K562 (cell line): ENCODE data around the gene PNCK. TPM values are rescaled to one million over a fixed set of nuclear protein-coding genes. Genes with fewer than 3 reads are reported as not detected.

ENCODE experiments used
- ATAC-seq: fragments of 200-7000 bp; cut with Tn5 transposase; 3 replicates; pipeline ENCODE4 v1.9.1; 2020; ENCODE audit warnings: moderate library complexity
- BruUV-seq: library from RNA; stranded (reverse); fragments of 400-500 nt; replicated peaks from 2 replicates; lab custom pipeline; 2021; lab: Mats Ljungman, UMichigan
- CTCF ChIA-PET: fragments of 300-600 bp; formaldehyde crosslinking; extraction: SDS; loops from one replicate; lab custom pipeline; 2021; ENCODE audit warnings: low intra/inter-chr PET ratio; lab: Yijun Ruan, JAX
- POLR2A ChIA-PET: fragments of 300-600, 350-650 bp; sonication (Branson Sonifier 250); formaldehyde crosslinking; extraction: SDS; loops from one replicate; lab custom pipeline; 2021; ENCODE audit warnings: antibody characterized with exemption, inconsistent platforms; lab: Yijun Ruan, JAX
- DNase-seq, 4 experiments: peaks; one replicate each; pipeline versions ENCODE4 v3.0.0 to v3.0.0-alpha.2; 2011 to 2018; ENCODE audit warnings: low spot score in 3 of 4, mixed read lengths in 3 of 4; ENCODE audit errors: extremely low read depth in 1 of 4
- FAIRE-seq: peaks from 2 replicates; lab custom pipeline; 2011; peaks lifted over from hg19 to GRCh38; lab: Jason Lieb, UNC
- H2AFZ ChIP-seq: 2 replicates; pipeline ENCODE4 v1.6.0; 2011; ENCODE audit warnings: low read depth, low read length, control low read depth, inconsistent platforms
- H3K27ac ChIP-seq: fragments of 200-600 bp; 3 replicates; pipeline ENCODE4 v1.8.0; 2011; ENCODE audit warnings: low read depth, mild to moderate bottlenecking, control low read depth, inconsistent platforms, low read length, moderate library complexity, mixed read lengths; ENCODE audit errors: extremely low read depth
- H3K27me3 ChIP-seq, 2 experiments: fragments of 300-600 bp in 1 of 2; 2 replicates in 1 of 2; 3 replicates in 1 of 2; pipeline versions ENCODE4 v1.6.0 to v1.8.0; 2011; ENCODE audit warnings: inconsistent platforms in 2 of 2, low read length in 2 of 2, mild to moderate bottlenecking in 1 of 2, mixed read lengths in 1 of 2, moderate library complexity in 1 of 2; ENCODE audit not compliant: control insufficient read depth in 2 of 2, insufficient read depth in 2 of 2
- H3K36me3 ChIP-seq: fragments of 300-600 bp; 3 replicates; pipeline ENCODE4 v1.8.0; 2011; ENCODE audit warnings: mild to moderate bottlenecking, low read length, inconsistent platforms; ENCODE audit not compliant: control insufficient read depth, insufficient read depth
- H3K4me1 ChIP-seq, 2 experiments: fragments of 200-600 bp in 1 of 2; replicated peaks in 1 of 2; 2 replicates in 1 of 2; 3 replicates in 1 of 2; pipeline versions ENCODE4 v1.5.1 to v1.8.0; 2011; ENCODE audit warnings: inconsistent platforms in 2 of 2, low read length in 2 of 2, mild to moderate bottlenecking in 1 of 2, mixed read lengths in 1 of 2, moderate library complexity in 1 of 2; ENCODE audit not compliant: control insufficient read depth in 2 of 2, insufficient read depth in 2 of 2
- H3K4me2 ChIP-seq: 2 replicates; pipeline ENCODE4 v1.6.1; 2011; ENCODE audit warnings: low read length, control low read depth, inconsistent platforms, mixed read lengths; ENCODE audit not compliant: insufficient read depth
- H3K4me3 ChIP-seq: fragments of 200-600 bp; sonication (generic), shearing (Covaris generic); 2 replicates; pipeline ENCODE4 v1.5.1; 2016; ENCODE audit warnings: control low read depth, inconsistent platforms
- H3K79me2 ChIP-seq: fragments of 200-600 bp; 3 replicates; pipeline ENCODE4 v1.8.0; 2011; ENCODE audit warnings: low read length, inconsistent platforms; ENCODE audit not compliant: control insufficient read depth, insufficient read depth
- H3K9ac ChIP-seq, 2 experiments: 2 replicates each; pipeline versions ENCODE4 v1.6.0 to v1.6.1; 2011; ENCODE audit warnings: low read depth in 2 of 2, low read length in 2 of 2, control low read depth in 1 of 2, inconsistent platforms in 1 of 2, mild to moderate bottlenecking in 1 of 2, mixed read lengths in 1 of 2; ENCODE audit not compliant: insufficient read depth in 1 of 2
- H3K9me1 ChIP-seq: one replicate; pipeline ENCODE4 v1.6.0; 2011; ENCODE audit warnings: inconsistent platforms, mild to moderate bottlenecking, low read length, moderate library complexity; ENCODE audit not compliant: control insufficient read depth, insufficient read depth
- H3K9me3 ChIP-seq: replicated peaks from 2 replicates; pipeline ENCODE4 v1.5.1; 2011; ENCODE audit warnings: low read depth, low read length, inconsistent platforms; ENCODE audit not compliant: control insufficient read depth, insufficient read depth
- H4K20me1 ChIP-seq: replicated peaks from 2 replicates; pipeline ENCODE4 v1.6.1; 2011; ENCODE audit warnings: low read length, inconsistent platforms, mixed read lengths; ENCODE audit not compliant: control insufficient read depth, insufficient read depth
- NFRKB ChIP-seq: fragments of 450-650 bp; IDR thresholded peaks from 2 replicates; pipeline ENCODE4 v1.6.1; 2016; ENCODE audit warnings: low read depth
- SRSF7 ChIP-seq: fragments of 200-400 bp; formaldehyde crosslinking; optimal IDR thresholded peaks from 2 replicates; pipeline ENCODE3; 2017; ENCODE audit warnings: mild to moderate bottlenecking, low read depth, low read length
- ZC3H8 ChIP-seq: fragments of 450-650 bp; IDR thresholded peaks from 2 replicates; pipeline ENCODE4 v1.6.1; 2017
- ZFX ChIP-seq: sonication (generic); formaldehyde crosslinking; IDR thresholded peaks from 2 replicates; pipeline ENCODE4 v1.8.0; 2022; ENCODE audit warnings: mild to moderate bottlenecking, missing genetic modification reagents, moderate library complexity
- WGBS: fragments of 100-300 bp; shearing (Covaris generic); methylation state at CpG from one replicate; pipeline ENCODE4 v1.1.6; 2016; ENCODE audit warnings: low coverage, mixed read lengths; ENCODE audit not compliant: insufficient coverage; ENCODE audit errors: missing lambda C conversion rate; 5-methylcytosine and 5-hydroxymethylcytosine counted together
- in situ Hi-C: fragments of 300-500 bp; cut with MboI; formaldehyde crosslinking; loops from 4 replicates; pipeline ENCODE4 v1.15.0; 2018; ENCODE audit warnings: inconsistent platforms, mixed read lengths
- intact Hi-C: fragments of 100-400 bp; cut with micrococcal nuclease; formaldehyde crosslinking; loops from 2 replicates; pipeline ENCODE4 v1.14.2; 2022
- polyA plus RNA-seq, 8 experiments: library from polyadenylated mRNA; depleted of rRNA in 4 of 8; stranded (reverse) in 5 of 8; unstranded in 3 of 8; fragments of >200 nt; fragmentation: Nextera tagmentation in 2 of 8; fragmentation: Illumina TruSeq in 1 of 8; extraction: Ambion mirVana in 2 of 8; extraction: Trizol in 1 of 8; gene quantifications; 2 replicates each; pipeline versions ENCODE4 v1.2.1 to v1.2.3, GENCODE V29; 2011 to 2014; ENCODE audit warnings: inconsistent platforms in 1 of 8, missing spikeins in 1 of 8
- total RNA-seq, 7 experiments: library from RNA; depleted of rRNA in 6 of 7; stranded (reverse); fragments of >200 nt in 6 of 7; fragmentation: Illumina TruSeq in 2 of 7; extraction: Trizol in 2 of 7; gene quantifications; 2 replicates each; pipeline versions ENCODE4 v1.2.1 to v1.2.3, GENCODE V29; 2011 to 2021; ENCODE audit warnings: low replicate concordance in 1 of 7
- TF ChIP-seq, protein P1 (sequence below), 3 experiments: IDR thresholded peaks in 2 of 3; conservative IDR thresholded peaks in 1 of 3; 2 replicates each; pipeline ENCODE4 v1.5.1; 2011 to 2012; ENCODE audit warnings: low read length in 3 of 3, mild to moderate bottlenecking in 3 of 3, control low read depth in 2 of 3, improper control_type of control experiment in 1 of 3, inconsistent platforms in 1 of 3, low read depth in 1 of 3, mixed read lengths in 1 of 3, moderate library complexity in 1 of 3; ENCODE audit not compliant: insufficient read depth in 2 of 3

Gene PNCK
- total and polyA plus RNA-seq, 9 of the 15 experiments (the other 6 are each of a cell fraction or from before 2014, with no cell fraction given) = 0.13 to 7.5 (median 1.2) TPM; not detected in 1

DNA sequence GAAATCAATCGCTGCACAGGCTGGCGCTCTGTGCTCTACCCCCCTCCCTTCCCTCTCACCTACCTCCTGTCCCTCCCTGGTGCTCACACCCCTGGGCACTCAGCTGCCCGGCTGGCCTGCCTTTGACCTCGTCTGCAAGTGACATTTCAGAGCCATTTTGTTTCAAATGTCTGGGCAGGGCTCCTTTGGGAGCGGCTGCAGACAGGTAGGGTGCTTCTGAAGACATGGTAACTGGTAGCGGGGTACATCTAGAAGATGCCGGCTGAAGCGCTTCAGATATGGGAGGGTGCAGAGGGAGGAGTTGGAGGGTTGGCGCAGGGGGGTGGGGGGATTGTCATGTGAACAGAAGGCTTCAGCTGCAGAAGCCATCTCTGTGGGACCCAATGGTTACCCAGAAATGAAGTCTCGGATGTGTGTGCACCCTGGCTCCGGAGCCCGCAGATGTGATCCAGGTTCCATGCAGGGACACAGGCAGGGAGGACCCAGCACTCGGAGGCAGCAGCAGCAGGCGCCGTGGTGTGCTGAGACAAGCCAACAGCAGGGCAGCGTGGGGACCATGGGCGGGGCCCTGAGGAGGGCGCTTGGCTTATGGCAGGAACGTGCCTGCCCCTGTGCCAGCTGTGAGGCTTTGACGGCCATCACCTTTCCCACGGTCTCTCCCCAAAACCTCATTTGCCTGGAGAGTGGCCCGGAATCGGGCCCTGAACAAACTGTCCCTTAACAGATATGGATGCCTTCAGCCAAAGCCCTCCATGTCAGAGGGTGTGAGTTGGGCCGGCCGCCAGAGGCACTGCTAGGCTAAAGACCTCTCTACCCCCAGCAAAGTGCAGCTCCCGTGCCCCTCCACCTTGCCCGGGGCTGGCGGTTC is 34.2 kb downstream of the PNCK start:
- CTCF ChIA-PET = no interaction called here

More for the DNA sequence above, 34.2 kb downstream of the PNCK start:
- in situ Hi-C loops = no loop called here
- no peaks in the 10 kb centered on the region for H3K9me1 ChIP-seq
- no peak for FAIRE-seq
- no peaks in the 10 kb centered on the region for H3K9me3 ChIP-seq
- ATAC-seq = no peak
- H2AFZ ChIP-seq = no peak overlapping the region
- H3K4me1 ChIP-seq = peaks cover 2 to 65% of the 10 kb centered on the region in 2 experiments; a peak in 3 of 5 replicates
- H3K9ac ChIP-seq = no peak overlapping the region
- TF ChIP-seq SRSF7 (no peak), ZC3H8 (no peak), NFRKB (no peak), ZFX (CRISPR knock-in tag) (no peak)
- TF ChIP-seq, protein P1, sequence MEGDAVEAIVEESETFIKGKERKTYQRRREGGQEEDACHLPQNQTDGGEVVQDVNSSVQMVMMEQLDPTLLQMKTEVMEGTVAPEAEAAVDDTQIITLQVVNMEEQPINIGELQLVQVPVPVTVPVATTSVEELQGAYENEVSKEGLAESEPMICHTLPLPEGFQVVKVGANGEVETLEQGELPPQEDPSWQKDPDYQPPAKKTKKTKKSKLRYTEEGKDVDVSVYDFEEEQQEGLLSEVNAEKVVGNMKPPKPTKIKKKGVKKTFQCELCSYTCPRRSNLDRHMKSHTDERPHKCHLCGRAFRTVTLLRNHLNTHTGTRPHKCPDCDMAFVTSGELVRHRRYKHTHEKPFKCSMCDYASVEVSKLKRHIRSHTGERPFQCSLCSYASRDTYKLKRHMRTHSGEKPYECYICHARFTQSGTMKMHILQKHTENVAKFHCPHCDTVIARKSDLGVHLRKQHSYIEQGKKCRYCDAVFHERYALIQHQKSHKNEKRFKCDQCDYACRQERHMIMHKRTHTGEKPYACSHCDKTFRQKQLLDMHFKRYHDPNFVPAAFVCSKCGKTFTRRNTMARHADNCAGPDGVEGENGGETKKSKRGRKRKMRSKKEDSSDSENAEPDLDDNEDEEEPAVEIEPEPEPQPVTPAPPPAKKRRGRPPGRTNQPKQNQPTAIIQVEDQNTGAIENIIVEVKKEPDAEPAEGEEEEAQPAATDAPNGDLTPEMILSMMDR (IDR thresholded peaks at IDR 0.05 in 2 of 3, conservative IDR thresholded peaks at IDR 0.05 in 1 of 3; ENCODE audit: insufficient read depth in 2 of 3, low read depth in 1 of 3, low read length in 3 of 3) = 0 out of 6 replicates have a peak, but pooled peaks of 1 of the 3 experiments have one; percentile 21
- TF ChIP-seq, all 486 proteins: peak for 1
- Histone ChIP-seq H3K79me2 (no peaks in the 10 kb centered on the region), H3K36me3 (no peaks in the 10 kb centered on the region), H3K4me2 (no peak overlapping the region), H4K20me1 (no peaks in the 10 kb centered on the region), H3K4me3 (no peak overlapping the region), H3K27ac (no peak overlapping the region), H3K27me3 (peaks cover 0 to 41% of the 10 kb centered on the region in 2 experiments; a peak in 4 of 5 replicates)
- intact Hi-C loops = no loop called here
- no TSS peak for BruUV-seq
- POLR2A ChIA-PET = interaction anchor here (0.6 to 0.7 kb wide), 2 partner anchors 46 to 65 kb away, joined by 3 read pairs; no protein-coding TSS in a partner anchor
- 16% methylated on average over 13 of the region's 28 CpGs for WGBS
- no peak for DNase-seq
